GM10266 (cell line): ENCODE data around the gene INHBC.

Source experiments
- DNase-seq: peaks from one replicate; pipeline ENCODE4 v3.0.0; 2012; ENCODE audit errors: extremely low spot score
- CTCF ChIP-seq: IDR thresholded peaks from 2 replicates; pipeline ENCODE4 v1.5.1; 2012; ENCODE audit warnings: mild to moderate bottlenecking, low read depth; ENCODE audit not compliant: control insufficient read depth, insufficient read depth; ENCODE audit errors: missing control alignments

Gene INHBC

GRCh38 chr12:57450057-57450456 lies 15.5 kb downstream of the INHBC start:
- no peak for TF ChIP-seq CTCF
- DNase-seq: no peak

GRCh38 chr12:57451233-57451778 lies 16.7 kb downstream of the INHBC start:
- no peak for TF ChIP-seq CTCF
- no peak for DNase-seq

- TF ChIP-seq CTCF: no peak
- no peak for DNase-seq
Observed at GRCh38 chr12:57452181-57452936, 17.8 kb downstream of the INHBC start.

- TF ChIP-seq CTCF: peak; percentile 92
- DNase-seq: no peak
Observed at GRCh38 chr12:57452937-57453509, 18.4 kb downstream of the INHBC start.

GRCh38 chr12:57454213-57454565 lies 19.6 kb downstream of the INHBC start:
- no peak for TF ChIP-seq CTCF
- no peak for DNase-seq

- peak; percentile 12 for DNase-seq
- no peak for TF ChIP-seq CTCF
Observed at GRCh38 chr12:57454566-57455373, 20.2 kb downstream of the INHBC start, which contains the start of gene INHBE. INHBE (plus strand) TSS chr12:57455307; CDS start chr12:57455537, 230 bp downstream.
